Smooth muscle cell (in vitro differentiated cells): ENCODE data around the gene SDC3. TPM values are rescaled to one million over a fixed set of nuclear protein-coding genes. Genes with fewer than 3 reads are reported as not detected.

Experiments used
- DNase-seq: peaks from one replicate; lab custom pipeline; 2025; ENCODE audit not compliant: unreplicated experiment; lab: John Stamatoyannopoulos, UW
- H2AFZ ChIP-seq: fragments of 200-600 bp; sonication (generic); 2 replicates; pipeline ENCODE4 v1.6.0; 2016; ENCODE audit warnings: antibody characterized with exemption, low read depth, mild to moderate bottlenecking
- H3F3A ChIP-seq: fragments of 200-600 bp; sonication (generic); 2 replicates; pipeline ENCODE4 v1.6.0; 2017; ENCODE audit warnings: antibody characterized with exemption, low read depth
- H3K27ac ChIP-seq: fragments of 200-600 bp; sonication (generic); 2 replicates; pipeline ENCODE4 v1.5.1; 2016; ENCODE audit warnings: low read depth, mild to moderate bottlenecking
- H3K27me3 ChIP-seq: fragments of 200-600 bp; sonication (generic); 2 replicates; pipeline ENCODE4 v1.6.1; 2016; ENCODE audit warnings: low read depth, mild to moderate bottlenecking
- H3K36me3 ChIP-seq: fragments of 200-600 bp; sonication (generic); 2 replicates; pipeline ENCODE4 v1.5.1; 2016; ENCODE audit warnings: low read depth
- H3K4me1 ChIP-seq: fragments of 200-600 bp; sonication (generic); 2 replicates; pipeline ENCODE4 v1.5.1; 2016; ENCODE audit warnings: low read depth
- H3K4me2 ChIP-seq: fragments of 200-600 bp; sonication (generic); 2 replicates; pipeline ENCODE4 v1.6.0; 2016; ENCODE audit warnings: mild to moderate bottlenecking
- H3K4me3 ChIP-seq: fragments of 200-600 bp; sonication (generic); 2 replicates; pipeline ENCODE4 v1.5.1; 2016; ENCODE audit warnings: mild to moderate bottlenecking
- H3K79me2 ChIP-seq: fragments of 200-600 bp; sonication (generic); 2 replicates; pipeline ENCODE4 v1.6.0; 2016; ENCODE audit warnings: low read depth, mild to moderate bottlenecking
- H3K9ac ChIP-seq: fragments of 200-600 bp; sonication (generic); 2 replicates; pipeline ENCODE4 v1.6.0; 2016; ENCODE audit warnings: low read depth
- H3K9me3 ChIP-seq: fragments of 200-600 bp; sonication (generic); replicated peaks from 2 replicates; pipeline ENCODE4 v1.5.1; 2016; ENCODE audit warnings: low read depth
- H4K20me1 ChIP-seq: fragments of 200-600 bp; sonication (generic); 2 replicates; pipeline ENCODE4 v1.6.0; 2016; ENCODE audit warnings: low read depth
- WGBS: methylation state at CpG from one replicate; pipeline ENCODE4 v1.1.7; 2016; ENCODE audit warnings: low lambda C conversion rate; 5-methylcytosine and 5-hydroxymethylcytosine counted together
- polyA plus RNA-seq: library from polyadenylated mRNA; unstranded; fragments of >200 nt; fragmentation: Nextera tagmentation; extraction: Ambion mirVana; gene quantifications from 2 replicates; pipeline ENCODE4 v1.2.1, GENCODE V29; 2016
- total RNA-seq: library from RNA; depleted of rRNA; stranded (reverse); fragments of >200 nt; gene quantifications from 2 replicates; pipeline ENCODE4 v1.2.3, GENCODE V29; 2014
- TF ChIP-seq, protein P1 (sequence below): fragments of 200-600 bp; sonication (generic); IDR thresholded peaks from 2 replicates; pipeline ENCODE4 v1.5.1; 2017; ENCODE audit warnings: borderline replicate concordance, mild to moderate bottlenecking, antibody characterized with exemption; ENCODE audit not compliant: insufficient read depth, poor library complexity, severe bottlenecking

The SDC3 gene
- total and polyA plus RNA-seq, 2 experiments from 2014 or later = 46.3 to 112 TPM

DNA sequence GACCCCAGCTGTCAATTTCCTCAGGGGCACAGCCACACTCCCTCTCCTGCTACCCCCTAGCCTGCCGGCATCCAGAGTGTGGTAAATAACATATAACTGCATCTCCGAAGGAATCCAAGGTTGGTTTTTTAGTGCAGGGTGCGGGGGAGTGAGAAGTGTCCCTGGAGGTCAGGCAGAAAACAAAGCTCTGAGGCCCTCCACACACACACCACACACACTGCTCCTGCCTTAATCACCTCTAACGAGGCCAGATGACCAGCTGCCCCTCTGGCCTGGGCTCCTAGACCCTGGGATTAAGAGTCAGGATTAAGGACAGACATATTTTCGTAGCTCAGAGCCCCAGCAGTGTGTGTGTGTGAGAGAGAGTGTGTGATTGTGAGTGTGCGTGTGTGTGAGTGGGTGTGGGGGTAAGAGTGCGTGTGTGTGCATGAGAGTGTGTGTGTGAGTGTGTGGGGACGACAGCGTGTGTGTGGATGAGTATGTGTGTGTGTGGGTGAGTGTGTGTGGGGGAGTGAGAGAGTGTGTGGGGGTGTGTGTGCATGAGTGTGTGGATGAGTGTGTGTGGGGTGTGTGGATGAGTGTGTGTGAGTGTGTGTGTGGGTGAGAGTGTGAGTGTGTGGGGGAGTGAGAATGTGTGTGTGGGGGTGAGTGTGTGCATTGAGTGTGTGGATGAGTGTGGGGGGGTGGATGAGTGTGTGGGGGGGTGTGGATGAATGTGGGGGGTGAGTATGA is 14.6 kb downstream of the SDC3 start:
- Histone ChIP-seq H3K4me1 (peaks cover 25% of the 10 kb centered on the region), H3K9me3 (no peaks in the 10 kb centered on the region), H4K20me1 (peaks cover 74% of the 10 kb centered on the region), H3K27me3 (no peaks in the 10 kb centered on the region), H3K79me2 (peaks cover 33% of the 10 kb centered on the region), H3K27ac (no peak overlapping the region), H3F3A (peaks cover 10% of the 10 kb centered on the region), H3K4me3 (no peak overlapping the region), H3K36me3 (no peaks in the 10 kb centered on the region), H3K9ac (no peak overlapping the region), H2AFZ (no peak overlapping the region), H3K4me2 (peak overlapping the region; percentile 20)
- TF ChIP-seq, protein P1, sequence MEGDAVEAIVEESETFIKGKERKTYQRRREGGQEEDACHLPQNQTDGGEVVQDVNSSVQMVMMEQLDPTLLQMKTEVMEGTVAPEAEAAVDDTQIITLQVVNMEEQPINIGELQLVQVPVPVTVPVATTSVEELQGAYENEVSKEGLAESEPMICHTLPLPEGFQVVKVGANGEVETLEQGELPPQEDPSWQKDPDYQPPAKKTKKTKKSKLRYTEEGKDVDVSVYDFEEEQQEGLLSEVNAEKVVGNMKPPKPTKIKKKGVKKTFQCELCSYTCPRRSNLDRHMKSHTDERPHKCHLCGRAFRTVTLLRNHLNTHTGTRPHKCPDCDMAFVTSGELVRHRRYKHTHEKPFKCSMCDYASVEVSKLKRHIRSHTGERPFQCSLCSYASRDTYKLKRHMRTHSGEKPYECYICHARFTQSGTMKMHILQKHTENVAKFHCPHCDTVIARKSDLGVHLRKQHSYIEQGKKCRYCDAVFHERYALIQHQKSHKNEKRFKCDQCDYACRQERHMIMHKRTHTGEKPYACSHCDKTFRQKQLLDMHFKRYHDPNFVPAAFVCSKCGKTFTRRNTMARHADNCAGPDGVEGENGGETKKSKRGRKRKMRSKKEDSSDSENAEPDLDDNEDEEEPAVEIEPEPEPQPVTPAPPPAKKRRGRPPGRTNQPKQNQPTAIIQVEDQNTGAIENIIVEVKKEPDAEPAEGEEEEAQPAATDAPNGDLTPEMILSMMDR = no peak
- 42% methylated on average over 9 of the region's 9 CpGs for WGBS
- DNase-seq = no peak

DNA sequence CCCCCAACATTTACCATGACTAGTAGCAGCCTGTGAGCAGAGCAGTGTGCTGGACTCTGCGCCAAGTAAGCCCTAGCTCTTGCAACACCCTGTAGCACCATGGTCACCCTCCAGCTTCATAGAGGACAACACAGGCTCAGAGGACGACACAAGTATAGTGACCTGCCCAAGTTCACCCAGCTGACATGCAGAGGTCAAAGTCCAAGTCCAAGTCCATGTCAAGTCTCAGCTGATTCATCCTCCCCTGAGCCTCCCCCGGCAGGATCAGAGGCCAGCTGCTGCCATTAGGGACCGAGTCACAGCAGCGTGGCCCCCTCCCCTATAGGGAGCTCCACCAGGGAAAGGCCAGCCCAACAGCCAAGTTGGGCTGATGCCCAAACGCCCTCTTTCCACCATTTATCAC is 15.9 kb downstream of the SDC3 start:
- 84% methylated on average over 6 of the region's 6 CpGs for WGBS
- Histone ChIP-seq H2AFZ (no peak overlapping the region), H3K4me3 (no peak overlapping the region), H3K27me3 (no peaks in the 10 kb centered on the region), H3K4me2 (no peak overlapping the region), H3F3A (peaks cover 10% of the 10 kb centered on the region), H3K9ac (no peak overlapping the region), H3K27ac (no peak overlapping the region), H3K36me3 (no peaks in the 10 kb centered on the region), H4K20me1 (peaks cover 61% of the 10 kb centered on the region), H3K79me2 (peaks cover 24% of the 10 kb centered on the region), H3K9me3 (no peaks in the 10 kb centered on the region), H3K4me1 (peaks cover 31% of the 10 kb centered on the region)
- DNase-seq = no peak
- TF ChIP-seq, protein P1 = no peak

DNA sequence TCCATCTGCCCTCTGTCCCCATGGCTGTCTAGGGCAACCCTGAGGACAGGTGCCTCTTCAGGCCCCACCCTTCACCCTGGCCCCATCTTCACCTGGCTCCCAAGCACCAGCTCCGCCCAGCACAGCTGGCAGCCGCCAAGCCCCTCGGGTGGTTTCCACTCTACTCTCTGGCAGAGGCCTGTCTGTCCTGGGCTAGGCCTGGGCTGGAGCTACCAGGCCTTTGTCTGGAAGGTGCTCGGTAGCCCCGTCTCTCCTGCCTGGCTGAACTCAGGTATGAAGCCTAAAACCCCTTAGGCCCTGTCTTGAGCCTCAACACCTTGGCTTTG is 17.4 kb downstream of the SDC3 start:
- Histone ChIP-seq H3F3A (peaks cover 5% of the 10 kb centered on the region), H4K20me1 (peaks cover 56% of the 10 kb centered on the region), H3K9ac (no peak overlapping the region), H3K4me3 (no peak overlapping the region), H3K4me2 (no peak overlapping the region), H3K79me2 (peaks cover 23% of the 10 kb centered on the region), H3K27me3 (no peaks in the 10 kb centered on the region), H3K27ac (no peak overlapping the region), H3K4me1 (peaks cover 28% of the 10 kb centered on the region), H2AFZ (no peak overlapping the region), H3K36me3 (no peaks in the 10 kb centered on the region), H3K9me3 (no peaks in the 10 kb centered on the region)
- 92% methylated on average over 5 of the region's 5 CpGs for WGBS
- TF ChIP-seq, protein P1 = no peak
- no peak for DNase-seq
